ENCODE measurements around the gene IGSF9.
A peak's percentile ranks its signal among the peaks of the same experiment; 100 is the strongest.
"Not testable (repeated sequence)": the region's sequence is repeated elsewhere in the genome, so short reads cannot be mapped to it uniquely, and the experiment has no call there.

The IGSF9 gene

GRCh38 chr1:159900755-159901360 lies 44.6 kb downstream of the IGSF9 start:
- TF ChIP-seq JUND (IDR thresholded peaks at IDR 0.05; ENCODE audit: low read depth): no peak
- peak in 1 of 2 experiments; percentile 82 for DNase-seq (ENCODE audit: low read depth in 1 of 2, low spot score in 1 of 2)
- in situ Hi-C loops (cut with HindIII; ENCODE audit: low pct_unique_long_range_greater_than_20kb, low sequenced_read_pairs): no loop called here

GRCh38 chr1:159900086-159900680 lies 45.2 kb downstream of the IGSF9 start, which contains the start of gene CFAP45:
Gene CFAP45 (minus strand): TSS chr1:159900165. CDS start chr1:159900098, 67 bp downstream.
- peak; percentile 84 for TF ChIP-seq JUND (IDR thresholded peaks at IDR 0.05; ENCODE audit: low read depth)
- in situ Hi-C loops (cut with HindIII; ENCODE audit: low pct_unique_long_range_greater_than_20kb, low sequenced_read_pairs): no loop called here
- peak; percentile 96 to 99 for DNase-seq (ENCODE audit: low read depth in 1 of 2, low spot score in 1 of 2)

- in situ Hi-C loops (cut with HindIII; ENCODE audit: low pct_unique_long_range_greater_than_20kb, low sequenced_read_pairs): loop anchor here (25.0 kb wide), 1 partner anchor 112 kb away; the partner anchor contains the start of gene DUSP23
- not testable (repeated sequence) for DNase-seq (ENCODE audit: low read depth in 1 of 2, low spot score in 1 of 2)
Observed at GRCh38 chr1:159899634-159900033, 45.8 kb downstream of the IGSF9 start.

- no peak for TF ChIP-seq JUND (IDR thresholded peaks at IDR 0.05; ENCODE audit: low read depth)
- no peak for DNase-seq (ENCODE audit: low read depth in 1 of 2, low spot score in 1 of 2)
- in situ Hi-C loops (cut with HindIII; ENCODE audit: low pct_unique_long_range_greater_than_20kb, low sequenced_read_pairs): loop anchor here (25.0 kb wide), 1 partner anchor 111 kb away; the partner anchor contains the start of gene DUSP23
Observed at GRCh38 chr1:159898527-159898926, 46.9 kb downstream of the IGSF9 start.

- TF ChIP-seq JUND (IDR thresholded peaks at IDR 0.05; ENCODE audit: low read depth): no peak
- DNase-seq (ENCODE audit: low read depth in 1 of 2, low spot score in 1 of 2): no peak
- in situ Hi-C loops (cut with HindIII; ENCODE audit: low pct_unique_long_range_greater_than_20kb, low sequenced_read_pairs): loop anchor here (25.0 kb wide), 1 partner anchor 111 kb away; the partner anchor contains the start of gene DUSP23
Observed at GRCh38 chr1:159897962-159898361, 47.5 kb downstream of the IGSF9 start.

GRCh38 chr1:159896546-159896930 lies 48.9 kb downstream of the IGSF9 start:
- TF ChIP-seq JUND (IDR thresholded peaks at IDR 0.05; ENCODE audit: low read depth): no peak
- in situ Hi-C loops (cut with HindIII; ENCODE audit: low pct_unique_long_range_greater_than_20kb, low sequenced_read_pairs): loop anchor here (25.0 kb wide), 1 partner anchor 109 kb away; the partner anchor contains the start of gene DUSP23
- no peak for DNase-seq (ENCODE audit: low read depth in 1 of 2, low spot score in 1 of 2)

GRCh38 chr1:159895836-159896545 lies 49.4 kb downstream of the IGSF9 start:
- TF ChIP-seq JUND (IDR thresholded peaks at IDR 0.05; ENCODE audit: low read depth): no peak
- in situ Hi-C loops (cut with HindIII; ENCODE audit: low pct_unique_long_range_greater_than_20kb, low sequenced_read_pairs): loop anchor here (25.0 kb wide), 1 partner anchor 109 kb away; the partner anchor contains the start of gene DUSP23
- DNase-seq (ENCODE audit: low read depth in 1 of 2, low spot score in 1 of 2): no peak

- in situ Hi-C loops (cut with HindIII; ENCODE audit: low pct_unique_long_range_greater_than_20kb, low sequenced_read_pairs): loop anchor here (25.0 kb wide), 1 partner anchor 108 kb away; the partner anchor contains the start of gene DUSP23
- no peak for TF ChIP-seq JUND (IDR thresholded peaks at IDR 0.05; ENCODE audit: low read depth)
- DNase-seq (ENCODE audit: low read depth in 1 of 2, low spot score in 1 of 2): no peak
Observed at GRCh38 chr1:159895286-159895685, 50.1 kb downstream of the IGSF9 start.

- in situ Hi-C loops (cut with HindIII; ENCODE audit: low pct_unique_long_range_greater_than_20kb, low sequenced_read_pairs): loop anchor here (25.0 kb wide), 1 partner anchor 106 kb away; the partner anchor contains the start of gene DUSP23
- DNase-seq (ENCODE audit: low read depth in 1 of 2, low spot score in 1 of 2): peak in 1 of 2 experiments; percentile 79
- no peak for TF ChIP-seq JUND (IDR thresholded peaks at IDR 0.05; ENCODE audit: low read depth)
Observed at GRCh38 chr1:159892944-159893343, 52.5 kb downstream of the IGSF9 start.

- DNase-seq (ENCODE audit: low read depth in 1 of 2, low spot score in 1 of 2): peak; percentile 63 to 94
- in situ Hi-C loops (cut with HindIII; ENCODE audit: low pct_unique_long_range_greater_than_20kb, low sequenced_read_pairs): loop anchor here (25.0 kb wide), 1 partner anchor 104 kb away; the partner anchor contains the start of gene DUSP23
- TF ChIP-seq JUND (IDR thresholded peaks at IDR 0.05; ENCODE audit: low read depth): no peak
Observed at GRCh38 chr1:159891275-159892157, 53.9 kb downstream of the IGSF9 start.

- no peak for DNase-seq (ENCODE audit: low read depth in 1 of 2, low spot score in 1 of 2)
- no peak for TF ChIP-seq JUND (IDR thresholded peaks at IDR 0.05; ENCODE audit: low read depth)
- in situ Hi-C loops (cut with HindIII; ENCODE audit: low pct_unique_long_range_greater_than_20kb, low sequenced_read_pairs): loop anchor here (25.0 kb wide), 1 partner anchor 103 kb away; the partner anchor contains the start of gene DUSP23
Observed at GRCh38 chr1:159890390-159890789, 55.0 kb downstream of the IGSF9 start.
